Subcutaneous abdominal adipose tissue (tissue), 5 donors: Measurements from ENCODE around the gene C14orf132.
A peak's percentile ranks its signal among the peaks of the same experiment; 100 is the strongest.

Source experiments
- H3K27ac ChIP-seq: one replicate; pipeline ENCODE4 v1.7.0; 2013; ENCODE audit warnings: low read depth, mild to moderate bottlenecking, inconsistent platforms, low read length, moderate library complexity
- H3K27me3 ChIP-seq, 5 donors: one replicate each; pipeline ENCODE4 v1.7.0; 2013; ENCODE audit warnings: low read length in 5 of 5, inconsistent platforms in 1 of 5; ENCODE audit not compliant: control insufficient read depth in 5 of 5, insufficient read depth in 4 of 5
- H3K36me3 ChIP-seq, 5 donors: one replicate each; pipeline ENCODE4 v1.7.0; 2013; ENCODE audit warnings: low read length in 5 of 5; ENCODE audit not compliant: control insufficient read depth in 5 of 5, insufficient read depth in 5 of 5
- H3K4me1 ChIP-seq, 5 donors: one replicate each; pipeline ENCODE4 v1.7.0; 2013; ENCODE audit warnings: low read length in 5 of 5, mild to moderate bottlenecking in 3 of 5, moderate library complexity in 1 of 5; ENCODE audit not compliant: control insufficient read depth in 5 of 5, insufficient read depth in 5 of 5
- H3K4me3 ChIP-seq, 5 donors: one replicate each; pipeline ENCODE4 v1.7.0; 2013; ENCODE audit warnings: low read length in 5 of 5, low read depth in 1 of 5
- H3K9ac ChIP-seq, 5 donors: one replicate each; pipeline ENCODE4 v1.7.0; 2013; ENCODE audit warnings: low read length in 5 of 5, mild to moderate bottlenecking in 4 of 5, moderate library complexity in 3 of 5
- H3K9me3 ChIP-seq, 5 donors: one replicate each; pipeline ENCODE4 v1.7.0; 2013; ENCODE audit warnings: low read length in 5 of 5; ENCODE audit not compliant: control insufficient read depth in 5 of 5
- donor health status: healthy.
- donor health status: healthy.
- donor health status: healthy.
- donor health status: healthy.
- donor health status: healthy.

C14orf132 gene

GRCh38 chr14:96103075-96103474 is 63.9 kb downstream of the C14orf132 start:
- no peak overlapping the region for H3K27ac ChIP-seq

DNA sequence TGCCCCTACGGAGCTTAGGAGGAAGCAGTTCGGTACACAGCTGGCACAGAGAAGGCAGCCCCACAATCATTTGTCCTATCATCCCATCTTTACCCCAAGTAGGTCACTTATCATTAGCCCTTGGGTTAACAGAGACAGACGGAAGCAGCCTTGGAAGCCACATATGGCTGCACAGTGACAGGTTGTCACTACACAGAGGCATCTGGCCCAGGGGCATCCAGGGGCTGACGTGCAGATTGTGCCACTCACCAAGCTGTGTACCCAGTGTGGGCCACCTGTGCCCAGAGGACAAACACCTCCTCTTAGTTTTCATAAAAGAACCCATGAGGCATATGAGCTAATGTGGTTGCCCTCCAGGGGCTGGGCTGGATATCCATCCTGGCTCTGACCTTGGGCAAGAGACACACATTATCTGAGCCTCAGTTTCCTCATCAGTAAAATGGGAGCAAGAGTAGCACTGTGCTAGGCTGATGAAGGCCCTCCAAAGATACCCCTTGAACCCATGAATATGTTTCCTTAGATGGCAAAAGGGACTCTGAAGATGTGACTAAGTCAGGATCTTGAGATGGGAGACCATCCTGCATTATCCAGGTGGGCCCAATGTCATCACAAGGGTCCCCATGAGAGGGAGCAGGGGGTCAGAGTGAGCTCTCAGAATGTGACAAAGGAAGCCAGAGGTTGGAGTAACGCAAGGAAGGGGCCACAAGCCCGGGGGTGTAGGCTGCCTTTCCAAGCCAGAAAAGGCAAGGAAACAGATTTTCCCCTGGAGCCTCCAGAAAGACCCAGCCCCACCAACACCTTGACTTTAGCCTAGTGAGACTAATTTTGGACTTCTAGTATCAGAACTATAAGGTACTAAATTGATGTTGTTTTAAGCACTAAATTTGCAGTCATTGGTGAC is 64.6 kb downstream of the C14orf132 start:
- H3K9ac ChIP-seq = no peak overlapping the region
- H3K27me3 ChIP-seq = peaks cover 0 to 4% (median 0%) of the 10 kb centered on the region in 5 donors

More at GRCh38 chr14:96103075-96103474, 63.9 kb downstream of the C14orf132 start:
- peaks cover 0 to 4% (median 0%) of the 10 kb centered on the region in 5 donors for H3K9me3 ChIP-seq
- H3K4me3 ChIP-seq = no peak overlapping the region
- H3K9ac ChIP-seq = no peak overlapping the region
- H3K27me3 ChIP-seq = peaks cover 0 to 8% (median 1%) of the 10 kb centered on the region in 5 donors
- peaks cover 5 to 58% (median 38%) of the 10 kb centered on the region in 5 donors for H3K4me1 ChIP-seq
- H3K36me3 ChIP-seq = no peaks in the 10 kb centered on the region

DNA sequence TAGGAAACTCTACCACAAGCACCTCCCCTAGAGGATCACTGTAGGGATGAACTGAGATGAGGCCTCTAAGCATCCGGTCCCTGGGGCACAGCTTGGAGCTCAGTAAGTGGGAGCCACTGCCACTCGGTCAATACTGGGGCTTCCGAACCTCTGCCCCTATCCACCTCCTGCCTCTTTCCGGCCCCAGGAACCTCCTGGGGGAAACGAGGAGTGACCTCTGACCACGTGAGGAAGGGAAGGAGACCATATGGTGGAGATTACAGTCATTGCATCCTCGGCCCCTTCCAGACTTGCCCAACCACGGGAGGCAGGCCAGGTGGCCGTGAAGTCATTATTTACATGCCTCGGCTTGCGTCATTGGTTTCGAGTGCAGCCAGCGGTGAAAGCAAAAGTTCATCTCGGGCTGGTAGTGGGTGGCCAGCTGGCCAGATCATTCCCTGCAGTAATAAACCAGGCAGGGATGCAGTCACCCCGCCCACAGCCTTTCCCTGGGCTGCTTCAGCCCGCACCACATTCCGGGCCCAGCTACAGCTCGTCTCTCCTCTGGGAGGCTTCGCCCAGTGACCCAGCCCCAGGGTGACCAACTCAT is 65.4 kb downstream of the C14orf132 start:
- Histone ChIP-seq H3K9ac (no peak overlapping the region), H3K4me1 (peaks cover 5 to 58% (median 38%) of the 10 kb centered on the region in 5 donors), H3K4me3 (peak overlapping the region in 1 of 5 donors; percentile 14), H3K9me3 (peaks cover 0 to 4% (median 0%) of the 10 kb centered on the region in 5 donors), H3K27ac (peak overlapping the region; percentile 83), H3K27me3 (no peaks in the 10 kb centered on the region), H3K36me3 (no peaks in the 10 kb centered on the region)

More for the DNA sequence above, 64.6 kb downstream of the C14orf132 start:
- Histone ChIP-seq H3K4me1 (peaks cover 5 to 58% (median 38%) of the 10 kb centered on the region in 5 donors), H3K36me3 (no peaks in the 10 kb centered on the region), H3K27ac (peak overlapping the region; percentile 83), H3K9me3 (peaks cover 0 to 4% (median 0%) of the 10 kb centered on the region in 5 donors), H3K4me3 (peak overlapping the region in 1 of 5 donors; percentile 14)

GRCh38 chr14:96105089-96105925 is 66.1 kb downstream of the C14orf132 start:
- H3K36me3 ChIP-seq = no peaks in the 10 kb centered on the region
- peak overlapping the region in 1 of 5 donors; percentile 31 for H3K9ac ChIP-seq
- no peaks in the 10 kb centered on the region for H3K27me3 ChIP-seq
- peaks cover 0 to 4% (median 0%) of the 10 kb centered on the region in 5 donors for H3K9me3 ChIP-seq
- H3K4me3 ChIP-seq = no peak overlapping the region
- H3K27ac ChIP-seq = peak overlapping the region; percentile 83
- H3K4me1 ChIP-seq = peaks cover 5 to 58% (median 38%) of the 10 kb centered on the region in 5 donors

DNA sequence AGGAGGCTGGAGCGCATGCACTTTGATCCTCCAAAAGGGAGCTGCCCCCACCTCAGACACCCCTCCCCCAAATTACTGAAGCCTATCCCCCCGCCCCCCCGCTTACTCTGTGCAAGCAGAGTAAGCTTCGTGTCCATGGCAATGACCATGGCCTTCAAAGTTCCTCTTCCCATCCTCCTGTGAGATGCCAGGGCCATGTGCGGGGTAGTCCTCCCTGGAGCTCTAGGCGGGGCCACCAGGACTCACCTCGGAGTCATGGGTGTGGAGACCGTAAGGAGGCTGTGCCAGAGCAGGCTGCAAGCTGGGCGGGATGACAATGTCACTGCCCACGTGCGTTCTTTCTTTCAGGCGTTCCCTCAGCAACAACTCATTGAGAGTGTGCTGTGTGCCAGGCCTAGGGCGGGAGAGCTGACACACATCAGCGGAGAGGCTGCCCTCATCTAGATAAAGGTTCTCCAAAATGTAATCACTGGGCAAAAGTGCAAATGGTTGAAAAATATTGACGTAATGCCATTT is 66.8 kb downstream of the C14orf132 start:
- Histone ChIP-seq H3K9ac (no peak overlapping the region), H3K27ac (peak overlapping the region; percentile 83)

DNA sequence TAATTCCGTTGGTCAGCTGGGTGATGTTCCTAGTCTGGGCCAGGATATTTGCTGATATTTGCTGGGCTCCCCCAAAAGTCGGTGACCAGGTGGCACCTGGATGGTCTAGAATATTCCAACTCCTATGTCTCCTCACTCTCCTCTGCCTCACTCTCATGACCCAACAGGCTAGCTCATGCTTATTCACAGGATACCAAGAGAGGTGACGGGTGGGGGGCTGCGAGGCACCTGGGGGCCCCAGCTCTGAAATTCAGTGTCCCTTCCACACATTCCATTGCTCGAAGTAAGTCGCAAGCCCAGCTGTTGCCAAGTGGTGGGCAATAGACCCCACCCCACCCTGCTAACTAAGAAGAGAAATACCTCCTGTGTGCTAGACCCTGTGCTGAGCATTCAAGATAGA is 67.7 kb downstream of the C14orf132 start:
- no peak overlapping the region for H3K9ac ChIP-seq
- H3K4me1 ChIP-seq = peaks cover 2 to 45% (median 24%) of the 10 kb centered on the region in 5 donors
- H3K27ac ChIP-seq = no peak overlapping the region
- no peak overlapping the region for H3K4me3 ChIP-seq
- no peaks in the 10 kb centered on the region for H3K36me3 ChIP-seq
- no peaks in the 10 kb centered on the region for H3K27me3 ChIP-seq
- H3K9me3 ChIP-seq = peaks cover 0 to 4% (median 0%) of the 10 kb centered on the region in 5 donors

More for the DNA sequence above, 66.8 kb downstream of the C14orf132 start:
- H3K4me1 ChIP-seq = peaks cover 2 to 54% (median 33%) of the 10 kb centered on the region in 5 donors
- H3K4me3 ChIP-seq = no peak overlapping the region
- peaks cover 0 to 4% (median 0%) of the 10 kb centered on the region in 5 donors for H3K9me3 ChIP-seq
- H3K27me3 ChIP-seq = no peaks in the 10 kb centered on the region
- no peaks in the 10 kb centered on the region for H3K36me3 ChIP-seq

DNA sequence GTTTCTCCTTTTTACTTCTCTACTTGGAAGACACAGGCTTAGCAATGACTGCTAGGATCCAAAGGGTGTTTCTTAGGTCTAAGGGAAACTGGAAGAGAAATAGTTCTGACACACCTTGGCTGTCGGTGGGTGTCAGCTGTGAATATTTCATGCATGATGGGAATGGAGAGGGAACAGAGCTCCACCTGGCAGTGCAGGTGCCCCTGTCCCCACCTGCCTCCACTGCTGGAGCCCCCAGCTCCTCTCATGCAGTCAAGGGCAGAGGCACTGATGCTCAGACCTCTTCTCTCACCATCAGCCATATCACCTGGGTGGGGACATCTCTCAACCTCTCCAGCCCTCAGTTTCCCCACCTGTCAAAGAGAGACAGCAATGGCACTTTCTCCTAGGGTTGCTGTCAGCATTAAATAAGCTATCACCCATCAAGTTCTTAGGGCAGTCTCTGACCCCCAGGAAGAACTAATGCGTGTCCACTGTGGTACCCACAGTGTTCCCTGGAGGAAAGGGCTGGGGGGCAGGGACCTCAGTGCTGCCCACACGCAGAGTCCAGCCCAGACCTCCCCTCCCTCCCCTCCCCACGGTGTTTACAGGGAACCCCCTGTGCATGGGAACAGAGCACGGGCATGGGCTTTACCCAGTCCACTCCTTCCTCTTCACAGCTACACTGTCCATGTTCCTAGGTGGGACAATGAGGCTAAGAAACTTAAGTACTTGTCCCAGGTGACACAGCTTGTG is 69.1 kb downstream of the C14orf132 start:
- Histone ChIP-seq H3K36me3 (no peaks in the 10 kb centered on the region), H3K9ac (no peak overlapping the region)

GRCh38 chr14:96108911-96109310 is 69.7 kb downstream of the C14orf132 start:
- Histone ChIP-seq H3K4me3 (no peak overlapping the region), H3K27ac (no peak overlapping the region), H3K9ac (no peak overlapping the region), H3K9me3 (peaks cover 0 to 6% (median 0%) of the 10 kb centered on the region in 5 donors), H3K36me3 (no peaks in the 10 kb centered on the region), H3K4me1 (peaks cover 2 to 25% (median 17%) of the 10 kb centered on the region in 5 donors), H3K27me3 (no peaks in the 10 kb centered on the region)

More for the DNA sequence above, 69.1 kb downstream of the C14orf132 start:
- Histone ChIP-seq H3K27me3 (no peaks in the 10 kb centered on the region), H3K27ac (no peak overlapping the region), H3K4me1 (peaks cover 2 to 32% (median 18%) of the 10 kb centered on the region in 5 donors), H3K9me3 (peaks cover 0 to 6% (median 0%) of the 10 kb centered on the region in 5 donors), H3K4me3 (no peak overlapping the region)
